H1 (cell line): Measurements from ENCODE around the gene RP9. TPM values are rescaled to one million over a fixed set of nuclear protein-coding genes. Genes with fewer than 3 reads are reported as not detected.

Experiments
- ASH2L ChIP-seq: fragments of 200-600, 300-600 bp; sonication (generic); IDR thresholded peaks from one replicate; pipeline ENCODE4 v1.7.1; 2017; ENCODE audit warnings: low read length
- BACH1 ChIP-seq: IDR thresholded peaks from 2 replicates; pipeline ENCODE4 v1.6.1; 2012; ENCODE audit warnings: low read length, improper control_type of control experiment
- CBX8 ChIP-seq: fragments of 300-800, 300-1000 bp; sonication (generic); IDR thresholded peaks from 2 replicates; pipeline ENCODE4 v1.7.1; 2016; ENCODE audit warnings: low read depth, low read length, borderline replicate concordance
- CEBPB ChIP-seq: IDR thresholded peaks from 2 replicates; pipeline ENCODE4 v1.6.1; 2012; ENCODE audit warnings: low read depth, low read length
- EGR1 ChIP-seq: IDR thresholded peaks from 2 replicates; pipeline ENCODE4 v1.6.1; 2011; ENCODE audit warnings: low read depth, low read length, borderline replicate concordance
- EZH2 ChIP-seq: fragments of 200-600 bp; sonication (generic); IDR thresholded peaks from 2 replicates; pipeline ENCODE4 v1.7.1; 2012; ENCODE audit warnings: low read depth, mild to moderate bottlenecking, moderate library complexity, low read length, inconsistent platforms; ENCODE audit not compliant: severe bottlenecking
- KDM5A ChIP-seq: fragments of 200-600 bp; IDR thresholded peaks from 2 replicates; pipeline ENCODE4 v1.7.1; 2012; ENCODE audit warnings: mild to moderate bottlenecking, low read length, inconsistent platforms, mixed read lengths
- MAX ChIP-seq: IDR thresholded peaks from 2 replicates; pipeline ENCODE4 v1.6.1; 2012; ENCODE audit warnings: inconsistent platforms
- NANOG ChIP-seq: IDR thresholded peaks from 2 replicates; pipeline ENCODE4 v1.6.1; 2011; ENCODE audit warnings: low read length, low read depth, mild to moderate bottlenecking, inconsistent platforms; ENCODE audit not compliant: insufficient read depth, poor library complexity, severe bottlenecking
- NRF1 ChIP-seq: IDR thresholded peaks from 2 replicates; pipeline ENCODE4 v1.6.1; 2011; ENCODE audit warnings: mild to moderate bottlenecking, low read depth, low read length, improper control_type of control experiment
- PHF8 ChIP-seq: fragments of 200-600 bp; sonication (generic); conservative IDR thresholded peaks from 2 replicates; pipeline ENCODE4 v1.7.1; 2012; ENCODE audit warnings: low read depth, mild to moderate bottlenecking, inconsistent platforms, low read length, moderate library complexity
- POLR2AphosphoS5 ChIP-seq: IDR thresholded peaks from 2 replicates; pipeline ENCODE4 v1.6.1; 2011; ENCODE audit warnings: low read depth, low read length
- RAD21 ChIP-seq, 2 experiments: IDR thresholded peaks in 1 of 2; conservative IDR thresholded peaks in 1 of 2; 2 replicates each; pipeline ENCODE4 v1.6.1; 2011; ENCODE audit warnings: low read depth in 2 of 2, low read length in 2 of 2, improper control_type of control experiment in 1 of 2, inconsistent platforms in 1 of 2, mild to moderate bottlenecking in 1 of 2, moderate library complexity in 1 of 2
- RFX5 ChIP-seq: IDR thresholded peaks from 2 replicates; pipeline ENCODE4 v1.6.1; 2011; ENCODE audit warnings: low read depth, low read length, improper control_type of control experiment, borderline replicate concordance
- RNF2 ChIP-seq: fragments of 200-900, 300-1000 bp; sonication (generic); IDR thresholded peaks from 2 replicates; pipeline ENCODE4 v1.7.1; 2016; ENCODE audit warnings: borderline replicate concordance, low read depth, mild to moderate bottlenecking, antibody characterized with exemption, low read length; ENCODE audit not compliant: poor library complexity, severe bottlenecking; ENCODE audit errors: missing control alignments
- SAP30 ChIP-seq: fragments of 300-600 bp; sonication (generic); IDR thresholded peaks from 2 replicates; pipeline ENCODE4 v1.7.1; 2012; ENCODE audit warnings: low read length, moderate library complexity, mild to moderate bottlenecking, inconsistent platforms; ENCODE audit not compliant: insufficient read depth, insufficient replicate concordance
- SIN3A ChIP-seq, 2 experiments: IDR thresholded peaks in 1 of 2; conservative IDR thresholded peaks in 1 of 2; 2 replicates each; pipeline ENCODE4 v1.6.1; 2011 to 2012; ENCODE audit warnings: low read length in 2 of 2, improper control_type of control experiment in 1 of 2, low read depth in 1 of 2, mild to moderate bottlenecking in 1 of 2
- SP1 ChIP-seq: IDR thresholded peaks from 2 replicates; pipeline ENCODE4 v1.6.1; 2011; ENCODE audit warnings: low read depth, low read length
- SP2 ChIP-seq: IDR thresholded peaks from 2 replicates; pipeline ENCODE4 v1.6.1; 2012; ENCODE audit warnings: mild to moderate bottlenecking, low read length, inconsistent platforms
- SRF ChIP-seq: IDR thresholded peaks from 2 replicates; pipeline ENCODE4 v1.6.1; 2011; ENCODE audit warnings: mild to moderate bottlenecking, low read depth, low read length, moderate library complexity
- polyA plus RNA-seq, 7 experiments: library from polyadenylated mRNA; depleted of rRNA in 3 of 7; stranded (reverse) in 5 of 7; unstranded in 2 of 7; fragments of >200 nt in 5 of 7; fragments of 200-250 nt in 2 of 7; gene quantifications; 1 replicate in 5 of 7; 2 replicates in 1 of 7; 4 replicates in 1 of 7; pipeline versions ENCODE4 v1.2.1 to v1.2.3, GENCODE V29; 2011 to 2013; ENCODE audit warnings: missing spikeins in 2 of 7, mixed read lengths in 2 of 7
- total RNA-seq: library from RNA; stranded (reverse); fragmentation: NEBNext Ultra II Directional; extraction: Animal tissue kit (Norgen Biotek cat#: 25700); gene quantifications from 2 replicates; pipeline ENCODE4 v1.2.1, GENCODE V29; 2021
- TF ChIP-seq, protein P1 (sequence below): IDR thresholded peaks from 2 replicates; pipeline ENCODE4 v1.6.1; 2012; ENCODE audit warnings: low read length, inconsistent platforms

RP9 gene
- total and polyA plus RNA-seq, 2 of the 8 experiments (the other 6 are each of a cell fraction or from before 2014, with no cell fraction given), result 11.0 to 12.4 TPM

GRCh38 chr7:33107136-33108066 lies 1.8 kb downstream of the RP9 start (continued):
- TF ChIP-seq, protein P1, sequence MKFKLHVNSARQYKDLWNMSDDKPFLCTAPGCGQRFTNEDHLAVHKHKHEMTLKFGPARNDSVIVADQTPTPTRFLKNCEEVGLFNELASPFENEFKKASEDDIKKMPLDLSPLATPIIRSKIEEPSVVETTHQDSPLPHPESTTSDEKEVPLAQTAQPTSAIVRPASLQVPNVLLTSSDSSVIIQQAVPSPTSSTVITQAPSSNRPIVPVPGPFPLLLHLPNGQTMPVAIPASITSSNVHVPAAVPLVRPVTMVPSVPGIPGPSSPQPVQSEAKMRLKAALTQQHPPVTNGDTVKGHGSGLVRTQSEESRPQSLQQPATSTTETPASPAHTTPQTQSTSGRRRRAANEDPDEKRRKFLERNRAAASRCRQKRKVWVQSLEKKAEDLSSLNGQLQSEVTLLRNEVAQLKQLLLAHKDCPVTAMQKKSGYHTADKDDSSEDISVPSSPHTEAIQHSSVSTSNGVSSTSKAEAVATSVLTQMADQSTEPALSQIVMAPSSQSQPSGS, result no peak
- TF ChIP-seq RFX5, result no peak
- TF ChIP-seq BACH1, result no peak
- no peak for TF ChIP-seq SP2
- TF ChIP-seq MAX, result no peak
- TF ChIP-seq RNF2, result no peak
- TF ChIP-seq SIN3A (conservative IDR thresholded peaks at IDR 0.05 in 1 of 2, IDR thresholded peaks at IDR 0.05 in 1 of 2; ENCODE audit: low read depth in 1 of 2, low read length in 2 of 2), result 0 out of 4 replicates have a peak, but pooled peaks of 1 of the 2 experiments have one; percentile 42
- TF ChIP-seq KDM5A, result no peak
- no peak for TF ChIP-seq NANOG
- TF ChIP-seq SP1, result no peak
- no peak for TF ChIP-seq EGR1
- peak; percentile 89 to 91 for TF ChIP-seq RAD21 (IDR thresholded peaks at IDR 0.05 in 1 of 2, conservative IDR thresholded peaks at IDR 0.05 in 1 of 2; ENCODE audit: low read depth in 2 of 2, low read length in 2 of 2)
- TF ChIP-seq SRF, result no peak
- no peak for TF ChIP-seq EZH2
- no peak for TF ChIP-seq NRF1
- no peak for TF ChIP-seq SAP30
- no peak for TF ChIP-seq CBX8
- no peak for TF ChIP-seq CEBPB
- TF ChIP-seq ASH2L, result no peak
- TF ChIP-seq POLR2AphosphoS5, result peak; percentile 58; the same call in 1 of the 2 replicates
- TF ChIP-seq PHF8, result no peak
